SK-N-SH treated with all-trans-retinoic acid at 6 μM for 48 hours (cell line): ENCODE results near the gene FRMD5.
"Not testable (repeated sequence)": the region's sequence is repeated elsewhere in the genome, so short reads cannot be mapped to it uniquely, and the experiment has no call there.

Experiments
- ARNTL ChIP-seq: fragments of 450-650 bp; formaldehyde crosslinking; IDR thresholded peaks from 2 replicates; pipeline ENCODE4 v1.5.0; 2020; ENCODE audit warnings: low read depth, mild to moderate bottlenecking, moderate library complexity, borderline replicate concordance
- CREB5 ChIP-seq: fragments of 250-450 bp; sonication (Bioruptor Pico); IDR thresholded peaks from 2 replicates; pipeline ENCODE4 v1.5.1; 2020; ENCODE audit warnings: low read depth, mild to moderate bottlenecking, moderate library complexity
- ESRRG ChIP-seq: fragments of 250-450 bp; sonication (Bioruptor Pico); IDR thresholded peaks from 2 replicates; pipeline ENCODE4 v1.6.1; 2021; ENCODE audit warnings: mild to moderate bottlenecking
- ISL1 ChIP-seq: fragments of 250-450 bp; sonication (Bioruptor Pico); IDR thresholded peaks from 2 replicates; pipeline ENCODE4 v2.1.2; 2022; ENCODE audit warnings: mild to moderate bottlenecking, moderate library complexity
- PATZ1 ChIP-seq: fragments of 250-450 bp; sonication (Bioruptor Pico); IDR thresholded peaks from 2 replicates; pipeline ENCODE4 v1.8.0; 2020; ENCODE audit warnings: mild to moderate bottlenecking, moderate library complexity, borderline replicate concordance
- POU6F1 ChIP-seq: fragments of 250-450 bp; sonication (Bioruptor Pico); IDR thresholded peaks from 2 replicates; pipeline ENCODE4 v1.8.0; 2021; ENCODE audit warnings: low read depth, mild to moderate bottlenecking, moderate library complexity, borderline replicate concordance
- PPARA ChIP-seq: fragments of 250-450 bp; sonication (Bioruptor Pico); IDR thresholded peaks from 2 replicates; pipeline ENCODE4 v1.5.0; 2020; ENCODE audit warnings: mild to moderate bottlenecking, borderline replicate concordance
- SNAI2 ChIP-seq: fragments of 250-450 bp; sonication (Bioruptor Pico); IDR thresholded peaks from 2 replicates; pipeline ENCODE4 v1.5.0; 2020; ENCODE audit warnings: mild to moderate bottlenecking, moderate library complexity
- TCF4 ChIP-seq: fragments of 250-450 bp; sonication (Bioruptor Pico); IDR thresholded peaks from 2 replicates; pipeline ENCODE4 v1.8.0; 2021; ENCODE audit warnings: mild to moderate bottlenecking, moderate library complexity, borderline replicate concordance
- ZC3H10 ChIP-seq: fragments of 250-450 bp; sonication (Bioruptor Pico); IDR thresholded peaks from 2 replicates; pipeline ENCODE4 v1.5.1; 2021; ENCODE audit warnings: mild to moderate bottlenecking, moderate library complexity
- ZFP3 ChIP-seq: fragments of 250-450 bp; sonication (Bioruptor Pico); IDR thresholded peaks from 2 replicates; pipeline ENCODE4 v1.5.0; 2020; ENCODE audit warnings: mild to moderate bottlenecking, moderate library complexity
- ZFP30 ChIP-seq: fragments of 450-650 bp; formaldehyde crosslinking; IDR thresholded peaks from 2 replicates; pipeline ENCODE4 v1.5.0; 2022; ENCODE audit warnings: mild to moderate bottlenecking, moderate library complexity
- ZNF565 ChIP-seq: fragments of 450-650 bp; formaldehyde crosslinking; conservative IDR thresholded peaks from 2 replicates; pipeline ENCODE4 v1.5.0; 2020; ENCODE audit warnings: low read depth, mild to moderate bottlenecking, moderate library complexity
- ZNF8 ChIP-seq: fragments of 450-650 bp; formaldehyde crosslinking; IDR thresholded peaks from 2 replicates; pipeline ENCODE4 v1.5.0; 2020; ENCODE audit warnings: mild to moderate bottlenecking, moderate library complexity

- not testable (repeated sequence) for TF ChIP-seq ESRRG; PATZ1; SNAI2 (CRISPR knock-in tag); TCF4 (CRISPR knock-in tag); ZFP30 (CRISPR knock-in tag); ZC3H10; ISL1; ARNTL; PPARA (CRISPR knock-in tag); ZNF8 (CRISPR knock-in tag); ZFP3; ZNF565 (CRISPR knock-in tag); POU6F1 (CRISPR knock-in tag); CREB5 (CRISPR knock-in tag)
Measured at GRCh38 chr15:43866636-43867035, 328.4 kb downstream of the FRMD5 start.
